HepG2 (cell line): Measurements from ENCODE around the gene PROC. TPM values are rescaled to one million over a fixed set of nuclear protein-coding genes. Genes with fewer than 3 reads are reported as not detected.

Source experiments
- AGO2 ChIP-seq: fragments of 200-400 bp; formaldehyde crosslinking; optimal IDR thresholded peaks from 2 replicates; pipeline ENCODE3; 2017; ENCODE audit warnings: mild to moderate bottlenecking, low read depth, low read length, moderate library complexity
- BRD4 ChIP-seq: sonication (generic); formaldehyde crosslinking; IDR thresholded peaks from 2 replicates; pipeline ENCODE4 v1.4.0; 2020; ENCODE audit warnings: missing genetic modification reagents
- CAMTA2 ChIP-seq: sonication (generic); formaldehyde crosslinking; IDR thresholded peaks from 2 replicates; pipeline ENCODE4 v1.4.0; 2020; ENCODE audit warnings: mild to moderate bottlenecking, missing genetic modification reagents, borderline replicate concordance
- ELF4 ChIP-seq: sonication (generic); formaldehyde crosslinking; IDR thresholded peaks from 2 replicates; pipeline ENCODE4 v1.5.0; 2020; ENCODE audit warnings: missing genetic modification reagents, mild to moderate bottlenecking, moderate library complexity, borderline replicate concordance
- FOXO1 ChIP-seq: sonication (generic); formaldehyde crosslinking; IDR thresholded peaks from 2 replicates; pipeline ENCODE4 v1.4.0; 2020; ENCODE audit warnings: missing genetic modification reagents
- ISX ChIP-seq: sonication (generic); formaldehyde crosslinking; conservative IDR thresholded peaks from 2 replicates; pipeline ENCODE4 v1.5.0; 2020; ENCODE audit warnings: missing genetic modification reagents
- MNT ChIP-seq: fragments of 450-650 bp; IDR thresholded peaks from 2 replicates; pipeline ENCODE4 v1.6.1; 2016
- PAF1 ChIP-seq: IDR thresholded peaks from 2 replicates; pipeline ENCODE4 v1.6.1; 2016; ENCODE audit warnings: missing genetic modification reagents, missing compliant biosample characterization
- PBX3 ChIP-seq: sonication (generic); formaldehyde crosslinking; IDR thresholded peaks from 2 replicates; pipeline ENCODE4 v1.8.1; 2023; ENCODE audit warnings: missing genetic modification reagents, inconsistent platforms, borderline replicate concordance
- POGZ ChIP-seq: sonication (generic); formaldehyde crosslinking; IDR thresholded peaks from 2 replicates; pipeline ENCODE4 v1.4.0; 2020; ENCODE audit warnings: mild to moderate bottlenecking, missing genetic modification reagents
- TEAD3 ChIP-seq: optimal IDR thresholded peaks from 2 replicates; pipeline ENCODE3; 2016; ENCODE audit warnings: borderline replicate concordance
- ZFP1 ChIP-seq: IDR thresholded peaks from 2 replicates; pipeline ENCODE4 v1.6.1; 2016
- ZNF142 ChIP-seq: sonication (generic); formaldehyde crosslinking; IDR thresholded peaks from 2 replicates; pipeline ENCODE4 v1.4.0; 2020; ENCODE audit warnings: missing genetic modification reagents
- ZNF275 ChIP-seq: sonication (generic); formaldehyde crosslinking; IDR thresholded peaks from 2 replicates; pipeline ENCODE4 v1.8.0; 2022; ENCODE audit warnings: missing genetic modification reagents, mild to moderate bottlenecking, inconsistent platforms, borderline replicate concordance
- ZNF879 ChIP-seq: sonication (generic); formaldehyde crosslinking; IDR thresholded peaks from 2 replicates; pipeline ENCODE4 v1.8.1; 2023; ENCODE audit warnings: missing genetic modification reagents
- ZSCAN5A ChIP-seq: sonication (generic); formaldehyde crosslinking; IDR thresholded peaks from 2 replicates; pipeline ENCODE4 v1.8.0; 2022; ENCODE audit warnings: mild to moderate bottlenecking, missing genetic modification reagents, borderline replicate concordance
- polyA plus RNA-seq, 8 experiments: library from polyadenylated mRNA; depleted of rRNA in 3 of 8; stranded (reverse) in 7 of 8; unstranded in 1 of 8; fragments of >200 nt; fragmentation: Illumina TruSeq in 4 of 8; extraction: Trizol in 4 of 8; gene quantifications; 2 replicates each; pipeline versions ENCODE4 v1.2.1 to v1.2.3, GENCODE V29; 2011 to 2016; ENCODE audit warnings: low read depth in 4 of 8, missing spikeins in 1 of 8, mixed read lengths in 1 of 8; ENCODE audit not compliant: insufficient read depth in 1 of 8
- total RNA-seq, 5 experiments: library from RNA; depleted of rRNA; stranded (reverse); fragments of >200 nt; fragmentation: Illumina TruSeq; extraction: Trizol; gene quantifications; 2 replicates each; pipeline ENCODE4 v1.2.3, GENCODE V29; 2016; ENCODE audit warnings: low read depth in 1 of 5

Gene PROC
- total and polyA plus RNA-seq, 2 of the 13 experiments (the other 11 are each of a cell fraction or from before 2014, with no cell fraction given): 134 to 185 TPM

GRCh38 chr2:127415593-127416505 is 2.4 kb upstream of the PROC start (continued):
- TF ChIP-seq PBX3 (CRISPR knock-in tag): no peak
- TF ChIP-seq ZNF879 (CRISPR knock-in tag): no peak
- no peak for TF ChIP-seq MNT
- TF ChIP-seq CAMTA2 (CRISPR knock-in tag): no peak; the same call in 1 of the 2 replicates
- TF ChIP-seq ZFP1: no peak
- no peak for TF ChIP-seq ZNF142 (CRISPR knock-in tag)
- TF ChIP-seq FOXO1 (CRISPR knock-in tag): no peak
- no peak for TF ChIP-seq ZSCAN5A (CRISPR knock-in tag)
- TF ChIP-seq ELF4 (CRISPR knock-in tag): no peak
- no peak for TF ChIP-seq TEAD3 (CRISPR knock-in tag)
- no peak for TF ChIP-seq AGO2
- no peak for TF ChIP-seq ISX (CRISPR knock-in tag)
- TF ChIP-seq BRD4 (CRISPR knock-in tag): peak; percentile 29; the same call in 1 of the 2 replicates
- TF ChIP-seq ZNF275 (CRISPR knock-in tag): no peak
- TF ChIP-seq PAF1 (CRISPR knock-in tag): no peak
- TF ChIP-seq POGZ (CRISPR knock-in tag): peak; percentile 87
